ENCODE results near the gene ZNF467. TPM values are rescaled to one million over a fixed set of nuclear protein-coding genes. Genes with fewer than 3 reads are reported as not detected.

The ZNF467 gene
- total and polyA plus RNA-seq, 2 of the 8 experiments (the other 6 are each of a cell fraction or from before 2014, with no cell fraction given) = 0.50 to 0.51 TPM

DNA sequence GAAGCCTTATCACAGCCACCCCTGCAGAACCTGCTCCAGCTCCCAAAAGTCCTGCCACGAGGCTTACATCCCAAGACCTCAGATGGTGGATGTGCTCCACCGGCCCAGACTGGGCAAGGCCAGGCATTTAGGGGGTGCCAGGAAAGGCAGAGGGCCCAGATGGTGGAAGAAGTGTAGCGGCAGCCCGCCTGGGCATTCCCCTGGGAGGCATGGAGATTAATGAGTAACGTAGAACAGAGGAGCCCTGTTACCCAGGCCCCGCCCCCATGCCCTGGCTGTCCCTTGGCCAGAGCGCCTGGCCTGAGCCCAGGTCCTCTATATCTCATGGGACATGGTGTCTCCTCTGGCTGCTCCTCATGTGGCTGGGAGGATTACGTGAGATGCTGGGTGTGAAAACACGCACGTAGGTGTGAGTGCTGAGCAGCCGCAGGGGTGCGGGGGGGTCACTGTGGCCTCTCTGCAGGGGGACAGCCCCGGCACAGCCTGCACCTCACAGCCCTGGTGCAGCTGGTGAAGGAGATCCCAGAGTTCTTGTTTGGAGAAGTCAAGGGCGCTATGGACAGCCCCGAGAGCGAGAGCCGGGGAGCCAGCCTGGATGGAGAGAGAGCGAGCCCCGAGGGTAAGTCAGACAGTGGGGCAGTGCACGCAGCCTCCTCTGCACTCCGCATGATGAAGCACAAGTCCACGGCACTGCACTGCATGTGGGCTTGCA lies 52.9 kb downstream of the ZNF467 start:
- Histone ChIP-seq H3K4me1 (replicated peaks in 1 of 4; ENCODE audit: control insufficient read depth in 3 of 4, insufficient read depth in 4 of 4, low read length in 3 of 4) (peaks cover 2 to 6% (median 4%) of the 10 kb centered on the region in 4 experiments), H2BK12ac (ENCODE audit: low read depth, low read length) (no peak overlapping the region), H3K56ac (replicated peaks; ENCODE audit: insufficient read length, low read depth, low read length) (no peak overlapping the region), H4K5ac (ENCODE audit: insufficient read length, low read depth, low read length) (no peak overlapping the region), H2BK5ac (ENCODE audit: low read depth, low read length) (peak overlapping the region; percentile 63; the same call in 1 of the 2 replicates), H3K18ac (ENCODE audit: extremely low read depth, low read length) (no peak overlapping the region), H2BK120ac (replicated peaks; ENCODE audit: low read depth, low read length) (no peak overlapping the region), H2BK15ac (ENCODE audit: low read length) (no peak overlapping the region), H3K4me3 (ENCODE audit: extremely low read depth in 1 of 4, insufficient read depth in 2 of 4, low read depth in 3 of 4, low read length in 4 of 4) (no peak overlapping the region), H4K91ac (replicated peaks; ENCODE audit: insufficient read length, low read length) (no peak overlapping the region), H2BK20ac (ENCODE audit: low read length) (no peak overlapping the region), H3K9me3 (ENCODE audit: insufficient read depth in 2 of 2, low read depth in 1 of 2, low read length in 1 of 2) (no peaks in the 10 kb centered on the region), H3K4me2 (ENCODE audit: insufficient read depth in 1 of 2, low read depth in 2 of 2, low read length in 2 of 2) (no peak overlapping the region), H3K4ac (replicated peaks; ENCODE audit: insufficient read length, low read depth, low read length) (no peak overlapping the region), H3K36me3 (ENCODE audit: control insufficient read depth in 2 of 4, insufficient read depth in 4 of 4, low read length in 3 of 4) (peaks cover 1 to 15% (median 6%) of the 10 kb centered on the region in 4 experiments; a peak in 6 of 8 replicates), H3K79me2 (ENCODE audit: control insufficient read depth in 1 of 2, insufficient read depth in 2 of 2, low read length in 2 of 2) (peaks cover 0 to 11% of the 10 kb centered on the region in 2 experiments; a peak in 2 of 4 replicates), H3K27me3 (replicated peaks in 1 of 4; ENCODE audit: control insufficient read depth in 3 of 4, extremely low read depth in 1 of 4, insufficient read depth in 3 of 4, low read length in 3 of 4) (no peaks in the 10 kb centered on the region), H4K20me1 (replicated peaks in 1 of 2; ENCODE audit: control insufficient read depth in 1 of 2, insufficient read depth in 2 of 2, low read length in 2 of 2) (peaks cover 0 to 13% of the 10 kb centered on the region in 2 experiments), H2AFZ (ENCODE audit: low read length) (no peak overlapping the region), H4K8ac (ENCODE audit: extremely low read depth, insufficient read depth, low read length) (no peak overlapping the region), H2AK5ac (ENCODE audit: low read depth, low read length) (no peak overlapping the region), H3K23ac (ENCODE audit: insufficient read length) (no peak overlapping the region), H3K23me2 (ENCODE audit: low read depth, low read length) (peaks cover 2% of the 10 kb centered on the region; the same call in 1 of the 2 replicates), H3K9ac (replicated peaks in 1 of 4; ENCODE audit: extremely low read depth in 1 of 4, low read depth in 3 of 4, low read length in 3 of 4) (no peak overlapping the region), H3K79me1 (ENCODE audit: low read depth, low read length) (peaks cover 9% of the 10 kb centered on the region), H3K14ac (ENCODE audit: insufficient read length) (no peak overlapping the region), H3K27ac (ENCODE audit: low read depth, low read length) (no peak overlapping the region)
- CTCF ChIA-PET (ENCODE audit: partially characterized antibody) = interaction anchor here (0.8 to 2.2 kb wide), 5 partner anchors 10 to 58 kb away, joined by 3 to 10 read pairs (median 3); no protein-coding TSS in a partner anchor
- 93% methylated on average over 22 of the region's 22 CpGs; no CpG with 5 or more reads in 1 of the 2 experiments for WGBS, 2 experiments (ENCODE audit: extremely low coverage in 1 of 2, insufficient coverage in 1 of 2, insufficient read length in 1 of 2, insufficient replicate concordance in 2 of 2, low coverage in 1 of 2, low lambda C conversion rate in 2 of 2, missing lambda C conversion rate in 1 of 2)
- DNase-seq (ENCODE audit: low read depth in 1 of 2, low spot score in 2 of 2) (no peak), FAIRE-seq (no peak)
- POLR2A ChIA-PET (ENCODE audit: partially characterized antibody) = interaction anchor here (1.4 kb wide), 1 partner anchor 13 kb away, joined by 6 read pairs; no protein-coding TSS in a partner anchor
- TF ChIP-seq, protein P1, sequence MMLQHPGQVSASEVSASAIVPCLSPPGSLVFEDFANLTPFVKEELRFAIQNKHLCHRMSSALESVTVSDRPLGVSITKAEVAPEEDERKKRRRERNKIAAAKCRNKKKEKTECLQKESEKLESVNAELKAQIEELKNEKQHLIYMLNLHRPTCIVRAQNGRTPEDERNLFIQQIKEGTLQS (IDR thresholded peaks at IDR 0.05; ENCODE audit: insufficient read depth, low read depth, low read length) = no peak
- TF ChIP-seq KDM4A (IDR thresholded peaks at IDR 0.05; ENCODE audit: low read depth, low read length, severe bottlenecking) = no peak
- TF ChIP-seq SP4 (IDR thresholded peaks at IDR 0.05; ENCODE audit: low read length) = no peak
- TF ChIP-seq TEAD4 (IDR thresholded peaks at IDR 0.05; ENCODE audit: low read depth, low read length) = no peak
- TF ChIP-seq TAF7 (optimal IDR thresholded peaks at IDR 0.05; ENCODE audit: borderline replicate concordance, low read depth, low read length) = no peak
- TF ChIP-seq SUZ12 (IDR thresholded peaks at IDR 0.05; ENCODE audit: low read length) = no peak
- TF ChIP-seq RXRA (IDR thresholded peaks at IDR 0.05; ENCODE audit: insufficient read depth, low read depth, low read length) = no peak
- TF ChIP-seq PHF8 (conservative IDR thresholded peaks at IDR 0.05; ENCODE audit: low read depth, low read length) = no peak
- no peak for TF ChIP-seq NRF1 (IDR thresholded peaks at IDR 0.05; ENCODE audit: low read depth, low read length)
- TF ChIP-seq BCL11A (IDR thresholded peaks at IDR 0.05; ENCODE audit: low read depth in 2 of 2, low read length in 2 of 2) = no peak
- no peak for TF ChIP-seq EP300 (IDR thresholded peaks at IDR 0.05; ENCODE audit: borderline replicate concordance in 1 of 2, low read depth in 2 of 2, low read length in 2 of 2)

Measured in H1 (cell line).